NT2/D1 (cell line): ENCODE measurements around the gene QPRT.

Source experiments
- SUZ12 ChIP-seq: IDR thresholded peaks from 2 replicates; pipeline ENCODE4 v1.6.1; 2011; ENCODE audit not compliant: insufficient read length, insufficient read depth; ENCODE audit errors: extremely low read depth
- YY1 ChIP-seq: IDR thresholded peaks from 2 replicates; pipeline ENCODE4 v1.6.1; 2011; ENCODE audit not compliant: insufficient read length, insufficient read depth
- ZNF274 ChIP-seq: IDR thresholded peaks from 2 replicates; pipeline ENCODE4 v1.6.1; 2011; ENCODE audit warnings: mild to moderate bottlenecking, low read depth, low read length

- TF ChIP-seq ZNF274 = no peak
- TF ChIP-seq SUZ12 = no peak
- no peak for TF ChIP-seq YY1
Observed at GRCh38 chr16:29641561-29641960, 37.4 kb upstream of the QPRT start.
